LNCaP clone FGC (cell line): ENCODE results near the gene LY6G5C.

Experiments used
- DNase-seq: peaks from one replicate; pipeline ENCODE4 v3.0.0-alpha.2; 2011; ENCODE audit warnings: low read depth
- H3K4me3 ChIP-seq: 2 replicates; pipeline ENCODE4 v1.5.1; 2011; ENCODE audit warnings: mild to moderate bottlenecking, low read depth, low read length, control low read depth
- CTCF ChIP-seq: IDR thresholded peaks from 2 replicates; pipeline ENCODE4 v1.5.1; 2012; ENCODE audit warnings: mild to moderate bottlenecking; ENCODE audit not compliant: control insufficient read depth, insufficient read depth; ENCODE audit errors: extremely low read depth

Gene LY6G5C

DNA sequence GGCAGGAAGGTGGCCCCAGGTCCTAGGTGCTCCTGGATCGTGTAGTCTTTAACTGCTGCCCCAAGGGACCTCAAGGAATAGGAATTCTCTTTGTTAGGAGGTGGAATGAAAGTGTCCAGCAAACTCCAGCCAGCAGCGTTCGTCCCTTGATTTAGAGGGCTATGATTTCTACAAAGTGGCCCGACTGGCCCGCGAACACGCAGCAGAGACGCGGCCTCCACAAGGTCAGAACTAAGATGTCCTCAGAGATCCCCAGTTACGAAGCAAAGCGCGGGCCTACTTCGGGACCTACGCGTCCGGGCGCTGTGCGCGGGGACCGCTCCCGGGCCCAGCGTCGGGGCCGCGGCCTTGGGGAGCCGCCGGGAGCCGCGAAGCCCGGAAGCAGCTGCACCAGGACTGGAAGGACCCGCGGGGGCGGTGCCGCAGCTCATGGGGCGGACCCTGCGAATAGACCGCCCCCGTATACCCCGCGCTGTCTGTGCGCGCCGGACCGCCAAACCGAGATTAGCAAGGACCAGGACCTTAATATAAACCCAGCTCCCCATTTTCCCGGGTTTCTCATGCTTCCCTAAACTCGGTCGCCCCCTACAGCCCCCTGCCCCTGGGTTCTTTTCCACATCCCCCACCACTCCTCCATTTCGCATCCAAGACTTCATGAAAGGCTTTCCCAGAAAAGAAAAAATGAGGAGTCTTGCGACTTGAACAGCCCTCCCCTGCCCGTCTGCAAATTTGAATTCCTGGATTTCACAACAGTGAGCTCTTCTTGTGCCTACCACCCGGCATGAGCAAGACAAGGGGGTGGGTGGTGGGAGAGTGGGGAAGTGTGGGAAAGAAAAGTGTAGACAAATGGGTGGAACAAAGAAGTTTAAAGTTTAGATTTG is 20.2 kb downstream of the LY6G5C start, which contains the start of gene C6orf47:
TSS of gene C6orf47 (minus strand) at position 398 of the 881 bp plus-strand sequence. CDS start 831 bp downstream, outside the sequence.
- TF ChIP-seq CTCF: no peak
- DNase-seq: no peak
- H3K4me3 ChIP-seq: peak within 1 kb of the TSS; percentile 81

GRCh38 chr6:31659649-31660380 is 21.1 kb downstream of the LY6G5C start:
- TF ChIP-seq CTCF: no peak
- H3K4me3 ChIP-seq: peak overlapping the region; percentile 81
- no peak for DNase-seq

- DNase-seq: no peak
These were observed 21.8 kb downstream of the LY6G5C start for GRCh38 chr6:31658983-31659648.

DNA sequence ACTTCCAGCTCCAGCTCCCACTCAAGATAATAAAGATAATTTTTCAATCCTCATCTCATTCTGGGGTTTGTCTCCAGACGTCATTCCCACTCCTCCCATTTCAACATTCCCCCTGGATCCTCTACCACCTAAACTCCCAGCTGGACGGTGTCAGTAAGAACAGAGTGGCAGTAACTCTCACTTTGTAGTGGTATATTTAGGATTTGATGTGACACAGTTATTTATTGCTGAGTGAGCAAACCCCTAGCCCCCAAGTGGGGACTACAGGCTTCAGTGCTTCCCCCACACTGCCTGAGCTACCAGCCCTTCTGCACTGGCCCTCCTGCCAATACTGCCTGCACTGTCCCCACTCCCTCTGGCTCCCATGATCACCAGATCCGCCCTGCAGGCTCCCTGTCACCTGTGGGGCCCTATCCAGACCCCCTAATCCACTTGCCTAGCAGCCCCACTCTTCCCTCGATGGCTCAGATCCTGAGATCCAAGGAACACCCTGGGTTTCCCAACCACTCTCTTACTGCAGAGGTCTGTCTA is 22.6 kb downstream of the LY6G5C start:
- H3K4me3 ChIP-seq: no peak overlapping the region
- no peak for DNase-seq
- no peak for TF ChIP-seq CTCF

More at GRCh38 chr6:31658983-31659648, 21.8 kb downstream of the LY6G5C start:
- H3K4me3 ChIP-seq: peak overlapping the region; percentile 81
- TF ChIP-seq CTCF: no peak

DNA sequence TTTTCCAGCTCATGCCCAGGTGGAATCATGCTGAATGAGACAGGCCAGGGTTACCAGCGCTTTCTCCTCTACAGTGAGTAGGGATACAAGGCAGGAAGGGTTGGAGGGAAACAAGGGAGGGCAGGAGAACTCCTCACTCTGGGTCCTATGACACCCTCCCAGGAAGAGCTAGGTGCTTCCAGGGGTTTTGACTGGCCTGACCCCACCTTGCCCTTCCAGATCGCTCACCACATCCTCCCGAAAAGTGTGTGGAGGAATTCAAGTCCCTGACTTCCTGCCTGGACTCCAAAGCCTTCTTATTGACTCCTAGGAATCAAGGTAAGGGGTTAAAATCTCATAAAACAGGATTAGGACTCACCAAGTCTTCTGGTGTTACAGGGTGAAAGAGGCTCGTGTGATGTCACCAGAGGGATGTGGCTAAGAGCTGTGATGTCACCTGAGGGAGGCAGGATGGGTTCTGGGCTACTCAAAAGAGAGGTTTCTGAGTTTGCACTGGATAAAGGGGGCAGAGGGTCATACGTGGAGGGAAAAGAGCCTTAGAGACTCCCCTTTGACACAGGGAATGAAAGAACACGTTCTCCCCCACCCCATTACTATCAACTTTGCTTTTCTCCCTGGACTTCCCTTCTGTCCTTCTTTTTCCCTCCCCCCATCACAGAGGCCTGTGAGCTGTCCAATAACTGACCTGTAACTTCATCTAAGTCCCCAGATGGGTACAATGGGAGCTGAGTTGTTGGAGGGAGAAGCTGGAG is 23.3 kb downstream of the LY6G5C start:
- no peak for TF ChIP-seq CTCF
- DNase-seq: no peak
- no peak overlapping the region for H3K4me3 ChIP-seq

- no peak within 1 kb of the TSS for H3K4me3 ChIP-seq
- no peak for TF ChIP-seq CTCF
- DNase-seq: no peak
These were observed 25.3 kb downstream of the LY6G5C start, which contains the start of gene APOM for GRCh38 chr6:31655349-31656237. TSS of gene APOM (plus strand) at chr6:31655894. CDS start at chr6:31655967, 73 bp downstream.
